ENCODE measurements around the gene ZNF628.

- TF ChIP-seq CTCF (conservative IDR thresholded peaks at IDR 0.05; ENCODE audit: low read depth, low read length) (no peak), CEBPB (IDR thresholded peaks at IDR 0.05; ENCODE audit: low read depth, low read length) (no peak), RAD21 (IDR thresholded peaks at IDR 0.05; ENCODE audit: low read length) (no peak)
- TF ChIP-seq, protein P1, sequence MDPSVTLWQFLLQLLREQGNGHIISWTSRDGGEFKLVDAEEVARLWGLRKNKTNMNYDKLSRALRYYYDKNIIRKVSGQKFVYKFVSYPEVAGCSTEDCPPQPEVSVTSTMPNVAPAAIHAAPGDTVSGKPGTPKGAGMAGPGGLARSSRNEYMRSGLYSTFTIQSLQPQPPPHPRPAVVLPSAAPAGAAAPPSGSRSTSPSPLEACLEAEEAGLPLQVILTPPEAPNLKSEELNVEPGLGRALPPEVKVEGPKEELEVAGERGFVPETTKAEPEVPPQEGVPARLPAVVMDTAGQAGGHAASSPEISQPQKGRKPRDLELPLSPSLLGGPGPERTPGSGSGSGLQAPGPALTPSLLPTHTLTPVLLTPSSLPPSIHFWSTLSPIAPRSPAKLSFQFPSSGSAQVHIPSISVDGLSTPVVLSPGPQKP (IDR thresholded peaks at IDR 0.05; ENCODE audit: borderline replicate concordance, low read depth, low read length), result no peak
These were observed 53.3 kb downstream of the ZNF628 start for GRCh38 chr19:55529636-55530234.
